GM12872 (cell line): ENCODE data around the gene PNLIPRP2.

ENCODE experiments used
- CTCF ChIP-seq: IDR thresholded peaks from 3 replicates; pipeline ENCODE4 v1.5.1; 2011; ENCODE audit warnings: low read depth, mild to moderate bottlenecking, low read length, moderate library complexity; ENCODE audit not compliant: insufficient read depth

PNLIPRP2 gene

GRCh38 chr10:116593139-116593740 lies 27.5 kb upstream of the PNLIPRP2 start:
- no peak for TF ChIP-seq CTCF

GRCh38 chr10:116594525-116595035 lies 26.2 kb upstream of the PNLIPRP2 start:
- TF ChIP-seq CTCF, result no peak

GRCh38 chr10:116596062-116596461 lies 24.7 kb upstream of the PNLIPRP2 start:
- no peak for TF ChIP-seq CTCF

- TF ChIP-seq CTCF, result no peak
These were observed 23.2 kb upstream of the PNLIPRP2 start for GRCh38 chr10:116597543-116597942.

GRCh38 chr10:116598329-116598728 lies 22.4 kb upstream of the PNLIPRP2 start:
- TF ChIP-seq CTCF, result no peak

GRCh38 chr10:116599991-116600390 lies 20.8 kb upstream of the PNLIPRP2 start:
- TF ChIP-seq CTCF, result no peak

GRCh38 chr10:116602648-116603400 lies 17.9 kb upstream of the PNLIPRP2 start:
- TF ChIP-seq CTCF, result no peak
